ENCODE measurements around the gene SPEG.
A peak's percentile ranks its signal among the peaks of the same experiment; 100 is the strongest.

DNA sequence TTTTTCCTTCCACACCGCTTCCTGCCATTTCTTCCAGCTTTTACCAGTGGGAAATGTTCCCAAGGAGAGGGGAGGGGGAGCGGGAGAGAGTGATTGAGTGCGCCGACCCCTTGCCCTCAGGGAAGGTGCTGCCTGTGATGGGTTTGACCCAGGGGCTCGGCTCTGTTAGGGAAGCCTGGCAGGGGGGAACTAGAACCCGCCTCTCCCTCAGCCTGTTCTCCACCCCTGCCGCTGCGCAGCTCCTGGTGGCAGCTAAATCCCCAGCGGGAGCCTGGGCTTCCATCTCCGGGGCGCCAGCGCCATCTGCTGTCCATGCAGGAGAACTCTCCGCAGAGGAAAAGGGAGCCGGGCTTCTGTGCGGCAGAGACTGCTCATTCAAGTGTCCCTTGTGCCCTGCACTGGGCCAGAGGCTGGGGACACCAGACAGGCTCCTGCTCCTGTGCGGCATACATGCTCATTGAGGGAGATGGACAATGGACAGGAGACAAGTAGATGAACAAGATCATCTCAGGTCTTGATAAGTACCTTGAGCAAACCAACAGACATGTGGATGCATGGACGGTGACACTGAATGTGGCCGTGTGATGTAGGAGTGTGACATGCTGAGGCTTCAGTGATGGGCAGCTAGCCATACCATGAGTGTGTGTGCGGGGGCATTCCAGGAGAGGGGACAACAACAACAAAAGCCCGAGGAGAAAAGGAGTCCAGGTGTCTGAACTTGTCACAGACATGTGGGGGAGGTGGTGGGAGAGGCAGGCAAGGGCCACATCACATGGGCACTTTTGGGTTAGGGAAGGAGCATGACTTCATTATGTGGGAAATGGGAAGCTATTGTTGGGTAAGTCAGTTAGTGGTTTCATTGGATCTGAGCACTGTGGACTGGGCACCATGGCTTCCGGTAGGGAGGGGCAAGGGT, 95.7 kb downstream of the SPEG start:
- TF ChIP-seq CTCF (IDR thresholded peaks at IDR 0.05; ENCODE audit: insufficient read depth, low read depth, low read length), result peak; percentile 91
- TF ChIP-seq EZH2 (IDR thresholded peaks at IDR 0.05; ENCODE audit: insufficient read depth, low read length), result no peak
